ENCODE measurements around the gene DIAPH1.

Gene DIAPH1

DNA sequence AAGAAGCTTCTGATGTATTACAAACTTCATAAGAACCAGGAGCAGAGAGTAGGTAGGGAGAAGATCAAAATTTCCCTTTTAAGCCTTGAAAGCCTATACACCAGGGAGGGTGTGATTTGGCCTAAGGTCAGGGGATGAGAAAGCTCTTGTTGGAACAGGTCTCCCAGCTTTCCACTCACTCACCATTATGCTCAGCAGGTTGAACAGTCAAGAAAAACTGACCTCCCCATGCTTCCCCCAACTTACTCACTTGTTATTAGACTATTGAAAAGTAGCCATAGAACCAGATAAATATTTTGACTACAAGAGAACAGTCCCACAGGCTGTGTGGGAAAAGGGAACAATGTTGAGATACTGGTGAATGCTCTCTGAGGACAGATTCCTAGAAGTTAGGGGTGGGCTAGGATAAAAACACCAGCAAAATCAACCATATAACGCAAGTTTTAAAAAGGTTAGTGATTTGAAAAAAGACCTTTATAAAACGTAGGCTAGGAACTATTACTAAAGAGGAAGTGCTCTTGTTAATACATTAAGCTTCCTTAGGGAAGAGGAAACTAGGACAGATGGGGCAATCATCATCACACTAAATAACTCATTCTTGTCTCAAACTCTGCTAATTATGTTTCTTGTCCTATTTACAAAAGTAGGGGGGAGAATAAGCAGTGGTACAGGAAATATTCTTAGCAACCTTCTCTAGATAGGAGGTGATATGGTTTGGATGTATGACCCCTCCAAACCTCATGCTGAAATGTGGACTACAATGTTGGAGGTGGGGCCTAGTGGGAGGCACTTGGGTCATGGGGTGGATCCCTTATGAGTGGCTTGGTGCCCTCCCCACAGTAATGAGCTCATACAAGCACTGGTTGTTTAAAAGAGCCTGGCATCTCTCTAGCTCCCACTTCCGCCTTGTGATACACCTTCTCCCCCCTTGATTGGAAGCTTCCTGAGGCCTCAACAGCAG, 98.9 kb downstream of the DIAPH1 start:
- no peak for DNase-seq (ENCODE audit: low spot score)

DNA sequence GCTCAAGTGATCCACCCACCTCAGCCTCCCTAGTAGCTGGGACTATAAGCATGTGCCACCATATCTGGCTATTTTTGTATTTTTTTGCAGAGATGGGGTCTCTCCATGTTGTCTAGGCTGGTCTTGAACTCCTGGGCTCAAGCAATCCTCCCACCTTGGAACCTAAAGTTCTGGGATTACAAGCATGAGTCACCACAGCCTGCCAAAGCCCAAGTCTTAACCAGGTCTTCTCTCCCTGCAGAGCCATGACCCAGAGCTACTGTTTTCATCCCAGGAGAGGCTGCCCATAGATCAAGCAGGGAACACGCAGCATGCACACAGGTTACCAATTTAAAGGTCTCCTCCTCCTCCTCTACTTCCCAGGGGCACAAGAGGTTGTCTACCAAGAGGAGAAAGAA, 100.2 kb downstream of the DIAPH1 start:
- no peak for DNase-seq (ENCODE audit: low spot score)

DNA sequence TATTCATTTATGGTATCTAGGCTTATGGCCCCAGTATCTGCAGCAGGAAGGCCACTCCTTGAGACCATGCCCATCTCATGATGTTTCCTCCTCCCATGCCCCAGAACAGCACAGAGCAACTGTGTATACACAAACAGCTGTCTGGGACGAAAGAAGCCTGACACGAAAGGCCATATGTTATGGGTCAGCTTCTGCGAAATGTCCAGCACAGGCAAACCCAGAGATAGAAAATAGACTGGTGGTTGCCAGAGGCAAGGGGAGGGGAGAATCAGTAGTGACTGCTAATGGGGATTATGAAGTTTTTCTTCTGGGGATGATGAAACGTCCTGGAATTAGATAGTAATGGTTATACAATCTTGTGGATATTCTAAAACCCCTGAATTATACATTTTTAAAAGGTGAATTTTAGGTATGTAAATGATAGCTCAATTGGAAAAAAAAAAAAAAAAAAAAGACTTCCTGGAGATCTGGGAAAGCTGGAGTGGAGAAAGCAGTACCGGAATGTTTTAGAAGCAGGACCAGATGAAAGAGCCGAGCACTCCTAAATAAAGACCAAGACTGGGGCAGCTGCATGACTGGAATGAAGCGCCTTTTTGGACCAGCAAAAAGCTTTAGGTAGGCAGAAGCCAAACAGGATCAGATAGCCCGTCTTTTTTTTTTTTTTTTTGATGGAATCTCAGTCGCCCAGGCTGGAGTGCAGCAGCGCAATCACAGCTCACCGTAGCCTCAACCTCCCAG, 100.8 kb downstream of the DIAPH1 start:
- no peak for DNase-seq (ENCODE audit: low spot score)

DNA sequence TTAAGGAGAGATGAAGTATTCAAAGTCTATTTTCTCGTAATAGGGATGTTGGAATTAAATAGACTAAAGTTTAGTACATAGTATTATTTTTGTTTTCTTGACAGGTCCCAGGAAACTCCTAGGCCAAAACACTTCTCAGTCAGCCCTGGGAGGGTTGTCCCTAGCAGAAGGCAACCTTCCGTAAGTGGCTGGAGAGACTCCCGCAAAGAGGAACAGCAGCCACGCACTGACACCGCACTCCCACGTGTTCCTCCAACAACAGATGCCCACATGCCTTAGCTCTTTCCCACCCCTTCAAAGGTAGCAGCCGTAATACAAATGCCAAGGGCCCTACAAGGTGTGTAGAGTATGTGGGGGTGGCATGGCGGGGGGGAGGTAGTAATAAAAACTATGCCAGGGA, 101.5 kb downstream of the DIAPH1 start:
- DNase-seq (ENCODE audit: low spot score) = no peak

DNA sequence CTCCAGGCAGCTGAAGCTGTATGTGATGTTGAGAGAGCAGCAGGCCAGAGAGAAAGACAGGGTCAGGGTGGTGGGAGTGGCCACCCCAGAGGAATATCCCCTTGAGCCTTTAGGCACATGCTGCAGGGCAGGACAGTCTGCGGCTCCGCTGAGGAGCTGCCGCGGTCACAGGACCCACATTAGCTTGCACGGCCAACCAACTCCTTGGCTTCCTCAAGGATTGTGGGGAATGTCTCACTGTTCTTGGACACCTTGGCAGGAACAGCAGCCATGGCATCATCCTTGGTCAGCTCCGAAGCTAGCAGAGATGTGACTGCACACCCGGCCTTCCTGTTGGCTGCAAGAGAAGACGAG, 102.2 kb downstream of the DIAPH1 start:
- no peak for DNase-seq (ENCODE audit: low spot score)

DNA sequence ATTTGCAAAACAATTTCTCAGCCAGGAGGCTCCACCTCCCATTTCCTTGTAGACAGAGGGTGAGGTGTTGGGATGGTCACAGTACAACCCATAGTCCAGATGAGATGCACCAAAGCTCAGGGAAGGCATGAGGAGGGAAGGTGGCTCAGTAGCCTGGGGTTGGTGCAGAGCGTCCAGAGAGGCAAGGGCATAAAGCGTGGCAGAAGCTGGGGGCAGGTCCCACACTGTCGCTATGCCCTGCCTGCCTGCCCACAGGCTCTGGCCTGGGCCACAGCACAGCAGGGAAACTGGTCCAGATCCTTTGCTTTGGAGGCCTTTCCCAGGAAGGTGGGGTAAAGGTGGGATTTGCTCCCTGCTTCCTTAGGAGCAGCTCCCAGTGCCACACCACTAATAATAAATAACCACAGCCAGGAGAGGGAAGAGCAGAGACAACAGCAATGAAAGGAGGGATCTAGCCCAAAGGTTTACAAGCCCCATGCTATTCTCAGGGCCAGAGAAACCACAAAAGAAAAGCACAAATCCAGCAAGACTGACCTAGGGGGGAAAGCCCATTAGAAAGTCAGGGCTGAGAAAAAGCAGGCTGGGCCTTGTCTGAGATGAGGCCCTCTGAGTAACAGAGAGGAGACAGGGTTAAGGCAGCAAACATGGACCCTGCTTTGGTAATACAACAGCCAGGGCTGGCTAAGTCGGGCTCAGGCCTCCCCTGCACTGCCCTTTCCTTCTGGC, 102.7 kb downstream of the DIAPH1 start:
- DNase-seq (ENCODE audit: low spot score) = peak; percentile 27

DNA sequence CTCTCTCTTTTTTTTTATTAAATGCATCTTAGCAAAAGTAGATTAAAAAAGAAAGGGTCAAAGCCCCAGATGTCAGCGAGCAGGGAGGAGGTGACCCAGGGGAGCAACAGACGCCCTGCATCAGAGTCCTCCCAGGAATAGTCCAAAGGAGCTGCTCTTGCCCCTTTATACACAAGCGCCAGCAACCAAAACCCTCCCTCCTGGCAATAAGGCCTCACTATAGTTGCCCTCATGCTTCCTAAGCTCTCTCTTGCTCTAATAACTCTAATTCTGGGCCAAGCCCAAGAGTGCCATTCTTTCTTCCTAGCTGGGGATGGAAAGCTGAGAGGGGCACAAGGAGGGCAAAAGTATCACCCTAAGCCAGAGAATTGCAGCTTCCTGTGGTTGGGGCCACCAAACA, 103.7 kb downstream of the DIAPH1 start:
- DNase-seq (ENCODE audit: low spot score) = peak; percentile 22

DNA sequence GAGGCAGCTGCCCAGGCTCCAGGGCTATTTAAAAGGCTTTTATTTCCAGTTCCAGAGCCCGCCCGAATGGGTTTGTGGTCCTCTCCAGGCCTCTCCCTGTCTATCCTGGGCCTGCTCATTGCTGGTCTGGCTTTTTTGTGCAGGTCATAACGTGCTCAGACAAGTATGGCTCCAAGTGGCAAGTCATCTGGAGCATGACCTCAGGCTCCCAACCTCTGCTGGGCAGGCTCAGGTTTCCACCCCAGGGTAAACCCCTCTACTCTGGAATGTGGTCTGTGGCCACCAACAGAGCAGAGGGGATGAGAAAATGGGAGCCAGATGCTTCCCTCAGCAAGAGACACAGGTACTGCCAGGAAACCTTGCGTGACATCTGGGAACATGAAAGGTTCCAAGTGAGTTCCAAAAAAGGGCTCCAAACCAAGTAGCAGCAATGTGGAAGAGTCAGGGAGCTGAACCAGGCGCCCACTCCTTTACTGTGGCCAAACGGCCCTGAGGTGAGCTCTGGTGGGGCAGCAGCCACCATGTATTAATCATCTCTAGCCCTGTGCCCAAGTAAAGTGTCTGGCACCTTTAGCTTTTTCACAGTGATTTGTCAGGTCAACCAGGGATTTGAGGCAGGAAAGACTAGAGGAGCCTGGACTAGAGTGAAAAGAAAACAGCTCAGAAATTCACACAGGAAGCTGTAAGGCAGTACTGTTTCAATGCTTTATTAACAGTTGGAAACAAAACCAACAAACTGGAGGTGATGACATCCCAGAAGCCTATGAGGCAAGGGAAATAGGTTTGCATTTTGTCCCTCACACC, 104.3 kb downstream of the DIAPH1 start:
- no peak for DNase-seq (ENCODE audit: low spot score)

DNA sequence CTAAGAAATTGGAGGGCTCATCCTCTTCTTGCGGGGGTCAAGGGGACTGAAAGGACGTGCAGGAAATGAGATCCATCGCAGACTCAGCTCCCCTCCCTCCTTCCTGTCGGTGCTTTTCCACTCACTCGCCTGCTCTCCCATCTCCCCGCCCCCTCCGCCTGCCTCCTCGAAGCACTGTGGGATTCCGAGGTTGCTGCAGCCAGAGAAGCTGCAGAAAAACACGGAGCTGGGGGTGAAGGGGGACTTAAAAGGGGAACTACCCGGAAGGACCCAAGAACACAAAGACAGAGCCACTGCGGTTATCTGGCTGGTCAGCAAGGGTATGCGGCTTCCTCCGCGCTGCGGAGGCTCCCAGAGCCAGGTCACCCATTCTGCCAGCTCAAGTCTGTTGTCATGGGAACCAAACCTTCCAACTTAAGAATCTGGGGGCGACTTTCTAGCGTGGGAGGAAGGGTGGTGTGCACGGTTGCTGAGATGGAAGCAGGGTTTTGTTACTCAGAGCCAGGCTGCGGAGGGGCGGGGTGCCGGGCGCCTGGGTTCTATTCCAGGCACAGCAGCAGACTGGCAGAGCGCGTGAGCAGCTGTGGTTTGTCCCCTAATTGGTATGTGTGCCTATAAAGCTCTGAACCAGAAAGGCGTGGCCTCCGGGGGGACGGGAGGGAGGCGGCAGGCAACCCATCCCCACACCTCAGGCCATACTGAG, 105.0 kb downstream of the DIAPH1 start:
- peak; percentile 77 for DNase-seq (ENCODE audit: low spot score)

DNA sequence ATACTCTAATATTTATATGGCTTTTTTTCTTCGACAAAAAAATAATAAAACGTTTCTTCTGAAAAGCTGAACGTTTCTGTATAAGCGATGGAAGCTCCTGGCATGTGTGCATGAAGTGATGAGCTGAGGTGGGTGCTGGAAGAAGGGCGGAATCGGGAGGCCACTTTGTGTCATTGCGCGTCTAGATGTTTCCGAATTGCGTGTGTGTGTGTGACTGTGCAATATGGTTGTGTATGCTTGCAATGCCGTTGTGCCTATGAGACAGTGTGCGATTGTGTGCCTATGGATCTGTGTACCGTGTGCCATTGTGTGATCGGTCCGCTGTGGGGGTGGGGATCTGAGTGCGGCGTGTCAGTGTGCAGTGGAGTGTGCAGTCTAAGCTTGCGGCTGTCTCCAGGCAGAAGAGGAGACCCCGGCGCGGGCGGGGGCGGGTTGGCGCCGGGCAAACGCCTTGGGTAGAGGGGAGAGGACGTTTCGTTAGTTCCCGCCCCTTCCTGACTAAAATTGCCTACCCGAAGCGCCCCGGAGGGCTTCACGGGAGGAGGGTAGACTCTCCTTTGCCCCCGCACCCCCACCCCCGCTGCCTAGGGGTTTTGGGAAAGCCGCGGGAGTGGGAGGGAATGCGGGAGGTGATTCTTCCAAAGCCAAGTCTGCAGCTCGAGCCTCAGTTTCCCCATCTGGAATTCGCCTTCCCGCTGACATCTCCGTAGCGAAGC, 105.7 kb downstream of the DIAPH1 start:
- DNase-seq (ENCODE audit: low spot score) = peak; percentile 54

DNA sequence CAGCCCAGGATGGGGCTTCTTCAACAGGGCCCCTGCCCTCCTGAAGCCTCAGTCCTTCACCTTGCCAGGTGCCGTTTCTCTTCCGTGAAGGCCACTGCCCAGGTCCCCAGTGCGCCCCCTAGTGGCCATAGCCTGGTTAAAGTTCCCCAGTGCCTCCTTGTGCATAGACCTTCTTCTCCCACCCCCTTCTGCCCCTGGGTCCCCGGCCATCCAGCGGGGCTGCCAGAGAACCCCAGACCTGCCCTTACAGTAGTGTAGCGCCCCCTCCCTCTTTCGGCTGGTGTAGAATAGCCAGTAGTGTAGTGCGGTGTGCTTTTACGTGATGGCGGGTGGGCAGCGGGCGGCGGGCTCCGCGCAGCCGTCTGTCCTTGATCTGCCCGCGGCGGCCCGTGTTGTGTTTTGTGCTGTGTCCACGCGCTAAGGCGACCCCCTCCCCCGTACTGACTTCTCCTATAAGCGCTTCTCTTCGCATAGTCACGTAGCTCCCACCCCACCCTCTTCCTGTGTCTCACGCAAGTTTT, 106.3 kb downstream of the DIAPH1 start:
- peak; percentile 84 for DNase-seq (ENCODE audit: low spot score)

DNA sequence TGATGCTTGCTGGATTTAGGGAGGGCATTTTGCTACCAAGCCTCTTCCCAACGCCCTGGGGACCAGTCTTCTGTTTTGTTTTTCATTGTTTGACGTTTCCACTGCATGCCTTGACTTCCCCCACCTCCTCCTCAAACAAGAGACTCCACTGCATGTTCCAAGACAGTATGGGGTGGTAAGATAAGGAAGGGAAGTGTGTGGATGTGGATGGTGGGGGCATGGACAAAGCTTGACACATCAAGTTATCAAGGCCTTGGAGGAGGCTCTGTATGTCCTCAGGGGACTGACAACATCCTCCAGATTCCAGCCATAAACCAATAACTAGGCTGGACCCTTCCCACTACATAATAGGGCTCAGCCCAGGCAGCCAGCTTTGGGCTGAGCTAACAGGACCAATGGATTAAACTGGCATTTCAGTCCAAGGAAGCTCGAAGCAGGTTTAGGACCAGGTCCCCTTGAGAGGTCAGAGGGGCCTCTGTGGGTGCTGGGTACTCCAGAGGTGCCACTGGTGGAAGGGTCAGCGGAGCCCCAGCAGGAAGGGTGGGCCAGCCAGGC, 107.0 kb downstream of the DIAPH1 start:
- DNase-seq (ENCODE audit: low spot score) = peak; percentile 10

DNA sequence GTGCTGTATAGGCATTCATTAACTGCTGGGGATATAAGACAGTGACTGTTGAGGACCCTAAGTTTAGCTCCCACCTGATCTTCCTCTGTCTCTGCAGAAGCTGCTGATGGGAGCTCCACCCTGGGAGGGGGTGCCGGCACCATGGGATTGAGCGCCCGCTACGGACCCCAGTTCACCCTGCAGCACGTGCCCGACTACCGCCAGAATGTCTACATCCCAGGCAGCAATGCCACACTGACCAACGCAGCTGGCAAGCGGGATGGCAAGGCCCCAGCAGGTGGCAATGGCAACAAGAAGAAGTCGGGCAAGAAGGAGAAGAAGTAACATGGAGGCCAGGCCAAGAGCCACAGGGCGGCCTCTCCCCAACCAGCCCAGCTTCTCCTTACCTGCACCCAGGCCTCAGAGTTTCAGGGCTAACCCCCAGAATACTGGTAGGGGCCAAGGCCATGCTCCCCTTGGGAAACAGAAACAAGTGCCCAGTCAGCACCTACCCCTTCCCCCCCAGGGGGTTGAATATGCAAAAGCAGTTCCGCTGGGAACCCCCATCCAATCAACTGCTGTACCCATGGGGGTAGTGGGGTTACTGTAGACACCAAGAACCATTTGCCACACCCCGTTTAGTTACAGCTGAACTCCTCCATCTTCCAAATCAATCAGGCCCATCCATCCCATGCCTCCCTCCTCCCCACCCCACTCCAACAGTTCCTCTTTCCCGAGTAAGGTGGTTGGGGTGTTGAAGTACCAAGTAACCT, 107.8 kb downstream of the DIAPH1 start:
- peak; percentile 82 for DNase-seq (ENCODE audit: low spot score)

DNA sequence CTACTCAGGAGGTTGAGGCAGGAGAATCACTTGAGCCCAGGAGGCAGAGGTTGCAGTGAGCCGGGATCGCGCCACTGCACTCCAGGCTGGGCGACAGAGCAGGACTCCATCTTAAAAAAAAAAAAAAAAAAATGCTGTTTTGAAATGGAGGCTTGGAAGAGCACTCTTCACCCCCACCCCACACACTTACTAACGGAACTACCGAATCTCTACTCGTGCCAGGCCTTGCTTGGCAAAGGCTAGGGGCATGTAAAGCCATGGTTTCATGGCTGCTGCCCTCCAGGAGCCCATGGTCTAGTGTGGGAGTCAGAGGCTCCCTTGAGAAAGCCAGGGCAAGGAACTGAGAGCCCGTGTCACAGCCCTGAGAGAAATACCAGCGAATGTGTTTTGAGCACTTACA, 108.6 kb downstream of the DIAPH1 start:
- DNase-seq (ENCODE audit: low spot score) = no peak

DNA sequence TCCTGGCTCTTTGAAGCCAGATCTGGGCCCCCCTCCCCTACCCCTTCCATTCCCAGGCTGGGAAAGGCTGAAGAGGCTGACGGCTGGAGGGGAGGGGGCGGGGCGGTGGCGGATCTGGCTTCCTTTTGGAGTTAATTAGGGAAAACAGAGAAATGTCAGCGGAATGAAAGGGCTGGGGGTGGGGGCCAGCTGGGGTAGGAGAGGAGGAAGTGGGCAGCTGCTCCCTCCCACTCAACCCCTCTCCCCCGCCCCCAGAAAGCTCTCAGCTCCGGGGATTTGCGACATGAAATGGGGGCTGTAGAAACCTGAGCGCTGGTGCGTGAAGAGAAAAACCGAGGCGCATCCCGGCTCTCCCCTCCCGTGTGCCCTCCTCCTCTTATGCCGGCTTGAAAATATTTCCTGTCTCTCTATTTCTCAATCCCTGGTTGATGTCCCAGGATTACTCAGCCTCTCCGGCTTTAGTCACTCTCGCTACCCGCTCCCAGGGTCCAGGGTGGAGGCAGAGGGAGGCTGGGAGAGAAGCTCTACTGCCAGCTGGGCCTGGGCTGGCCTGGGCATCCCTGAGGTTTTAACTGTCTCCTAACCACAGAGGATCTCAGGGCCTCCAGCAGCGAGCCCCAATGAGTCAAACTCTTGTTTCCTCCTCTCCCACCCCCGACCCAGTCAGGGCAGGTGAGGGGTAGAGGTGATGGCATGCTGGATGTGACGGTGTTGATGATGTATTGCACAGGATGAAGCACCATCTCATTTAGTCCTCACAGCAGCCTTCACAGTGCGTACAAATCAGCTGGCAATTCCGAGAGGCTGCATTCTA, 109.8 kb downstream of the DIAPH1 start:
- no peak for DNase-seq (ENCODE audit: low spot score)

DNA sequence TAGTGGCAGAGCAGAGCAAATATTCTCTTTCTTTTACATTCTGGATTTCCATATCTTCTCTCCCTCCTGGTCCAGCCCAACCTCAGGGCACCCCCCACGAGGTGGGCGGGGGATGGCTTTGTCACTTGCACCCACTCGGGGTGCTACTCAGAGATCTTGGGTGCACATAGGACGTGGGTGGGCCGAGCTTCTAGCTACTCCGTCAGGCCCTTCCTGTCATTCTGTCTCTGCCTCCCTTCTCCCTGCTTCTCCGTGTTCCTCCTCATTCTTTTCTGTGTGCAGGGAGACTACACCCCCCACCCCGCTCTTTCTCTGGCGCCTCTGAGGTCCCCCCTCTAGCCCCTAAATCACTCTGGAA, 110.4 kb downstream of the DIAPH1 start:
- DNase-seq (ENCODE audit: low spot score) = no peak

DNA sequence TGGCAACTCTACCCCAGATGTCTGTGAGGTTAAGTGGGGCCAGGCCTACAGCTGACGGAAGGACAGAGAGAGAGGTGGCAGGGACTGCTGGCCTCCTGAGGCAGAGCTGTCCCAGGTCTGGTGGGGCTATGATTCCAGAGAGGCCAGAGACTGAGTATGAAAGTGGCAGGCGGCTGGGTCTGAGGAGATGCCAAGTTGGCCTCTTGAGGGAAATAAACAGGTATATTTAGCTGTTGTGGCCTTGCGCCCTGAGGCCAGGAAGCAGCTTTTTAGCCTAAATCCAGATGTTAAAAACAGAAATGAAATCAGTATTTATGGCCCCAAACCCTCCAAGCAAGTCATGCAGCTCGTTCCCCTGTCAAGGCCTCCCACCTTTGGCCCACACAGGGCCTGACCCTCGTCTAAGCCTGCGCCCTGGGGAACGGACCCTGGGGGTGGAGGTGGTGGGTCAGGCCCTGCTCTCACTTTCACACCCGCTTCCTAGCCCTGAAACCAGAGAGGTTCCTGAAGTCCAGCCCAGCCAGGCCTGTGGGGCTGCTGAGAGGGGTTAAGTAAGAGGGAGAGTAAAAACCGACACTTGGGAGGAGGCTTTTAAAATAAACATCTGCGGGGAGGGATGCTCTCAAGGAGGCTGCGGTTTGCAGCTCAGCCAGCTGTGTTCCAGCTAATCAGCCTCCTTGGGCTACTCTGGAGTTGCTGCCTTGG, 111.3 kb downstream of the DIAPH1 start:
- DNase-seq (ENCODE audit: low spot score) = peak; percentile 60

Data from germinal center (tissue), 1 donor.